Progenitor cell of endocrine pancreas (in vitro differentiated cells): Measurements from ENCODE around the gene THG1L. TPM values are rescaled to one million over a fixed set of nuclear protein-coding genes. Genes with fewer than 3 reads are reported as not detected.

ENCODE experiments used
- DNase-seq: peaks from one replicate; pipeline ENCODE4 v3.0.0; 2021; ENCODE audit warnings: low spot score; ENCODE audit not compliant: unreplicated experiment
- H3K27ac Mint-ChIP-seq: 2 replicates; pipeline ENCODE4 v1.8.0; 2021; ENCODE audit warnings: mild to moderate bottlenecking, moderate library complexity, mixed read lengths
- H3K27me3 Mint-ChIP-seq: 2 replicates; pipeline ENCODE4 v1.8.0; 2021; ENCODE audit warnings: mixed read lengths
- H3K36me3 Mint-ChIP-seq: 2 replicates; pipeline ENCODE4 v1.8.0; 2022; ENCODE audit warnings: mixed read lengths; ENCODE audit not compliant: insufficient read depth
- H3K4me1 Mint-ChIP-seq: 2 replicates; pipeline ENCODE4 v1.8.0; 2021; ENCODE audit warnings: low read depth, mixed read lengths
- H3K4me3 Mint-ChIP-seq: 2 replicates; pipeline ENCODE4 v1.8.0; 2021; ENCODE audit warnings: low read depth, mild to moderate bottlenecking, moderate library complexity, mixed read lengths
- H3K9me3 Mint-ChIP-seq: 2 replicates; pipeline ENCODE4 v1.8.0; 2021; ENCODE audit warnings: low read depth, mixed read lengths
- total RNA-seq: library from RNA; stranded (reverse); gene quantifications from 2 replicates; pipeline ENCODE4 v1.2.1, GENCODE V29; 2021
- TF ChIP-seq, protein P1 (sequence below): fragments of 200-600 bp; sonication (generic); IDR thresholded peaks from one replicate; pipeline ENCODE4 v1.5.0; 2021; ENCODE audit warnings: antibody characterized with exemption, mild to moderate bottlenecking; ENCODE audit not compliant: unreplicated experiment

The THG1L gene
- total RNA-seq, 1 donor from 2014 or later, result 13.2 TPM

GRCh38 chr5:157756122-157756521 lies 24.9 kb downstream of the THG1L start:
- DNase-seq, result no peak
- peaks cover 4% of the 10 kb centered on the region for H3K36me3 Mint-ChIP-seq
- no peaks in the 10 kb centered on the region for H3K9me3 Mint-ChIP-seq
- no peak overlapping the region for H3K4me3 Mint-ChIP-seq
- no peak overlapping the region for H3K27ac Mint-ChIP-seq
- TF ChIP-seq, protein P1, sequence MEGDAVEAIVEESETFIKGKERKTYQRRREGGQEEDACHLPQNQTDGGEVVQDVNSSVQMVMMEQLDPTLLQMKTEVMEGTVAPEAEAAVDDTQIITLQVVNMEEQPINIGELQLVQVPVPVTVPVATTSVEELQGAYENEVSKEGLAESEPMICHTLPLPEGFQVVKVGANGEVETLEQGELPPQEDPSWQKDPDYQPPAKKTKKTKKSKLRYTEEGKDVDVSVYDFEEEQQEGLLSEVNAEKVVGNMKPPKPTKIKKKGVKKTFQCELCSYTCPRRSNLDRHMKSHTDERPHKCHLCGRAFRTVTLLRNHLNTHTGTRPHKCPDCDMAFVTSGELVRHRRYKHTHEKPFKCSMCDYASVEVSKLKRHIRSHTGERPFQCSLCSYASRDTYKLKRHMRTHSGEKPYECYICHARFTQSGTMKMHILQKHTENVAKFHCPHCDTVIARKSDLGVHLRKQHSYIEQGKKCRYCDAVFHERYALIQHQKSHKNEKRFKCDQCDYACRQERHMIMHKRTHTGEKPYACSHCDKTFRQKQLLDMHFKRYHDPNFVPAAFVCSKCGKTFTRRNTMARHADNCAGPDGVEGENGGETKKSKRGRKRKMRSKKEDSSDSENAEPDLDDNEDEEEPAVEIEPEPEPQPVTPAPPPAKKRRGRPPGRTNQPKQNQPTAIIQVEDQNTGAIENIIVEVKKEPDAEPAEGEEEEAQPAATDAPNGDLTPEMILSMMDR, result no peak
- no peaks in the 10 kb centered on the region for H3K4me1 Mint-ChIP-seq
- no peaks in the 10 kb centered on the region for H3K27me3 Mint-ChIP-seq

DNA sequence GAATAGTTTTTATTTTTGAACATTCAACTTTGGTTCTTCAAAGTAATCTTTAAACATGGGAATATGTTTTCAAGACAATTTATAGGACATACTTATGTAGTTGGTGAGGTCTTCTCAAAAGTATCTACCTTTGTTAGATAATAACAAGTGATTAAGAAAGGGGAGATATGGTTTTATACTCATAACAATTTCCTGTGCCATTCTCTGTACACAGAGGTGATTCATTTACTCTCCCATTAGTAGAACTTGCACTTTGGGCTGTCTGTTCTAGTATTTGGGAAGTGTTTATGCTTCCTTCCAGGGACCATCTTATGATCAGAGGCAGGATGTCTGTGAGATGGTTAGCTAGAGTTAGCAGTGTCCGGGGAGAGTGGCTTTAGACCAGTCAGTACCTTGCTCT lies 27.5 kb downstream of the THG1L start:
- no peaks in the 10 kb centered on the region for H3K36me3 Mint-ChIP-seq
- H3K4me3 Mint-ChIP-seq, result no peak overlapping the region
- no peak overlapping the region for H3K27ac Mint-ChIP-seq
- no peaks in the 10 kb centered on the region for H3K27me3 Mint-ChIP-seq
- H3K9me3 Mint-ChIP-seq, result no peaks in the 10 kb centered on the region
- no peaks in the 10 kb centered on the region for H3K4me1 Mint-ChIP-seq
- DNase-seq, result no peak
- TF ChIP-seq, protein P1, result no peak

- no peak for DNase-seq
- Mint-ChIP-seq H3K4me1 (no peaks in the 10 kb centered on the region), H3K9me3 (no peaks in the 10 kb centered on the region), H3K36me3 (no peaks in the 10 kb centered on the region), H3K4me3 (no peak overlapping the region), H3K27ac (no peak overlapping the region), H3K27me3 (no peaks in the 10 kb centered on the region)
- TF ChIP-seq, protein P1, result peak; percentile 82
Observed at GRCh38 chr5:157761690-157762621, 30.7 kb downstream of the THG1L start.

DNA sequence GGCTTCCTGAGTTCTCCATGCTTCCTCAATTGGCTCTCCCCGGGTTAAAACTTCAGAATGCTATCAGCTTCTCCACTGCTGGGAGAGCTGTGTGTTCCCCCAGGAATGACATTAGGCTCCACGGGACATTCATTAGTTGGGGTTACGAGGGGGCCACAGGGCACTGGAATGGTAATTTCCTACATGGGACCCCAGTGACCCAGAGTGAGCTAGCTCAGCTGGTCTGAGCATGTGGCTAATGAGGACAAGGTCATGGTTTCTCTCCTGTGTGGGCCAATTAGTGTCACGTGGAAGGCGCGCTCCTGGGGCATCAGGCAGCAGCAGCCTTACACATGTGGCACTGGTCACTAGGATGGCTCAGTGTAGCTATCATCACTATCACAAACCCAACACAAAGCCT lies 33.3 kb downstream of the THG1L start:
- H3K4me3 Mint-ChIP-seq, result no peak overlapping the region
- H3K9me3 Mint-ChIP-seq, result no peaks in the 10 kb centered on the region
- H3K4me1 Mint-ChIP-seq, result no peaks in the 10 kb centered on the region
- no peak overlapping the region for H3K27ac Mint-ChIP-seq
- H3K27me3 Mint-ChIP-seq, result no peaks in the 10 kb centered on the region
- DNase-seq, result no peak
- no peaks in the 10 kb centered on the region for H3K36me3 Mint-ChIP-seq
- TF ChIP-seq, protein P1, result no peak

- Mint-ChIP-seq H3K4me1 (no peaks in the 10 kb centered on the region), H3K27me3 (no peaks in the 10 kb centered on the region), H3K27ac (no peak overlapping the region), H3K9me3 (no peaks in the 10 kb centered on the region), H3K4me3 (no peak overlapping the region), H3K36me3 (no peaks in the 10 kb centered on the region)
- DNase-seq, result no peak
- TF ChIP-seq, protein P1, result no peak
Observed at GRCh38 chr5:157766442-157766841, 35.2 kb downstream of the THG1L start.
